ENCODE data around the gene ADAMTS1. TPM values are rescaled to one million over a fixed set of nuclear protein-coding genes. Genes with fewer than 3 reads are reported as not detected.

The ADAMTS1 gene
- total RNA-seq = 42.1 and 48.7 TPM in 2 replicates

DNA sequence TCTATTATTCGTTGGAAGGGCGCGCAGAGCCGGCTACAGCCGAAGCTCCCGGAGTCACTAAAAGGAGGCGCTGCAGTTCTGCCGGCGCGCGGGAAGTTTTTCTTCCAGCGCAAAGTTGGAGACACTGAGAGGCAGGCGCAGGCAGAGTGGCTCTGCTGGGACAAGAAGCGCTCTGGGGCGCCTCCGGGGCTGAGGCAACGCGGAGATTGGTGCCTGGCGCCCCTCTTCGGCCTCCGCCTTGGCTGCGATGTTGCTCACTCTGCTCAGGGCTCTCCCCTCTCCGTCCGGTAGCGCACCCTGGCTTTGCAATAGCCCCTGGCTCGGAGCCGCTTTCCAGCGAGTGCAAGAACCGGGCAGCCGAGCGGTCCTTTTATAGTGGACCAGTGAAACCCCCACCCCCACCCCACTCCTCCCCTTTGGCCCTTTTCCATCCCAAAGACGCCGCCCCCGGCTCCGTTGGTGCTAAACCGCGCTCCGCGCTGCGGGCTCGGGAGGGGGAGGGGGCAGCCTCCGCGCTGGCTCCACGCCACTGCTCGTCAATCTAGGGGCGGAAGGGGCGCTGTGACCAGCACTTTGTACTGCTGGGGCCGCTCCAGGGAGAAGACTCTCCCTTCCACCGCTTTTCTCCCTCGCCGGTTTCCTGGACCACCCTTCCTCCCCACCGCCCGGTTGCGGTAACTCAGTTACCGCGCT is at the start of gene ADAMTS1:
Gene ADAMTS1, minus strand, starts transcription at position 344 of the 693 bp plus-strand sequence. CDS start 455 bp downstream, outside the sequence.

Other genes starting within 250 kb of the ADAMTS1 start
- 3.7 and 4.1 TPM in 2 replicates for gene ADAMTS5, start 121.7 kb upstream of the ADAMTS1 start, total RNA-seq